Measurements from ENCODE around the gene BCL11A.

DNA sequence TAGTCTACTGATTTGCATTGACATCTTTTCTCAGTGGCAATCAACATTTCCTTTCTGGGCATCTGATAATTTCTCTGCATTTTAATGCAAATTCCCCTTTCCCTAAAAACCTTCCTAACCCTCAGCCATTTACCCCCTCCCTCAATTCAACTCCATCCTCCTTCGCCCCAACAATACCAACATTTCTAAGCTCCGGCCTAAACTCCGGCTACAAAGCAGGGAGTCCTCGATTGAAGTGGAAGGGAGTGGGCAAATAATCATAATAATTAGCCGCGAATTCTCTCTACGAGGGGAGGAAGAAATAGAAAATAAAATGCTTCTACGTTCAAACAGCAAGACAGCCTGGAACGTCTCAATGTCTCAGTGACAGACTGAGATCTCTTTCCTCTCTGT lies 4.6 kb downstream of the BCL11A start:
- TF ChIP-seq EP300 (IDR thresholded peaks at IDR 0.05): no peak
- TF ChIP-seq, protein P1, sequence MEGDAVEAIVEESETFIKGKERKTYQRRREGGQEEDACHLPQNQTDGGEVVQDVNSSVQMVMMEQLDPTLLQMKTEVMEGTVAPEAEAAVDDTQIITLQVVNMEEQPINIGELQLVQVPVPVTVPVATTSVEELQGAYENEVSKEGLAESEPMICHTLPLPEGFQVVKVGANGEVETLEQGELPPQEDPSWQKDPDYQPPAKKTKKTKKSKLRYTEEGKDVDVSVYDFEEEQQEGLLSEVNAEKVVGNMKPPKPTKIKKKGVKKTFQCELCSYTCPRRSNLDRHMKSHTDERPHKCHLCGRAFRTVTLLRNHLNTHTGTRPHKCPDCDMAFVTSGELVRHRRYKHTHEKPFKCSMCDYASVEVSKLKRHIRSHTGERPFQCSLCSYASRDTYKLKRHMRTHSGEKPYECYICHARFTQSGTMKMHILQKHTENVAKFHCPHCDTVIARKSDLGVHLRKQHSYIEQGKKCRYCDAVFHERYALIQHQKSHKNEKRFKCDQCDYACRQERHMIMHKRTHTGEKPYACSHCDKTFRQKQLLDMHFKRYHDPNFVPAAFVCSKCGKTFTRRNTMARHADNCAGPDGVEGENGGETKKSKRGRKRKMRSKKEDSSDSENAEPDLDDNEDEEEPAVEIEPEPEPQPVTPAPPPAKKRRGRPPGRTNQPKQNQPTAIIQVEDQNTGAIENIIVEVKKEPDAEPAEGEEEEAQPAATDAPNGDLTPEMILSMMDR (IDR thresholded peaks at IDR 0.05): no peak

Measured in upper lobe of left lung (tissue), 4 donors.